Activated T-helper 2 cell treated with anti-CD3 and anti-CD28 coated beads, Interferon-gamma antibody, Interleukin-2, Interleukin-4, amounts not matched to agents 10 μg/mL and 5 μg/mL and 100 μg/mL, durations not matched to agents 14 hours and 24 hours and 36 hours (primary cell): Measurements from ENCODE around the gene BAZ1A. TPM values are rescaled to one million over a fixed set of nuclear protein-coding genes. Genes with fewer than 3 reads are reported as not detected.

Experiments
- DNase-seq: peaks from one replicate; pipeline ENCODE4 v3.0.0; 2021; ENCODE audit warnings: low spot score
- H3K27ac Mint-ChIP-seq: one replicate; pipeline ENCODE4 v1.8.0; 2021; ENCODE audit warnings: mixed read lengths
- H3K27me3 Mint-ChIP-seq: one replicate; pipeline ENCODE4 v1.8.0; 2021; ENCODE audit warnings: low read depth, mixed read lengths
- H3K36me3 Mint-ChIP-seq: one replicate; pipeline ENCODE4 v1.8.0; 2021; ENCODE audit warnings: low read depth, mixed read lengths
- H3K4me1 Mint-ChIP-seq: one replicate; pipeline ENCODE4 v1.8.0; 2021; ENCODE audit warnings: low read depth, mixed read lengths
- H3K4me3 Mint-ChIP-seq: one replicate; pipeline ENCODE4 v1.8.0; 2021; ENCODE audit warnings: low read depth, mild to moderate bottlenecking, moderate library complexity, mixed read lengths
- H3K9me3 Mint-ChIP-seq: one replicate; pipeline ENCODE4 v1.8.0; 2021; ENCODE audit warnings: mixed read lengths
- intact Hi-C: fragments of 100-400 bp; cut with micrococcal nuclease; formaldehyde crosslinking; loops from one replicate; pipeline ENCODE4 v1.15.1; 2023
- total RNA-seq: library from RNA; stranded (reverse); gene quantifications from 2 replicates; pipeline ENCODE4 v1.2.3, GENCODE V29; 2022

Gene BAZ1A
- total RNA-seq, 1 donor from 2014 or later, result 85.7 TPM

- intact Hi-C loops, result loop anchor here (1.0 kb wide), 1 partner anchor 52 kb away; no protein-coding TSS in a partner anchor
- no peaks in the 10 kb centered on the region for H3K36me3 Mint-ChIP-seq
- no peak overlapping the region for H3K27ac Mint-ChIP-seq
- H3K4me3 Mint-ChIP-seq, result no peak overlapping the region
- peaks cover 24% of the 10 kb centered on the region for H3K27me3 Mint-ChIP-seq
- H3K4me1 Mint-ChIP-seq, result peaks cover 8% of the 10 kb centered on the region
- H3K9me3 Mint-ChIP-seq, result no peaks in the 10 kb centered on the region
- DNase-seq, result no peak
Observed at GRCh38 chr14:34723867-34724266, 151.3 kb downstream of the BAZ1A start.

- no peak overlapping the region for H3K27ac Mint-ChIP-seq
- peak; percentile 13 for DNase-seq
- no peaks in the 10 kb centered on the region for H3K9me3 Mint-ChIP-seq
- peaks cover 9% of the 10 kb centered on the region for H3K4me1 Mint-ChIP-seq
- H3K27me3 Mint-ChIP-seq, result peaks cover 27% of the 10 kb centered on the region
- no peak overlapping the region for H3K4me3 Mint-ChIP-seq
- intact Hi-C loops, result loop anchor here (1.0 kb wide), 1 partner anchor 51 kb away; no protein-coding TSS in a partner anchor
- no peaks in the 10 kb centered on the region for H3K36me3 Mint-ChIP-seq
Observed at GRCh38 chr14:34722723-34723545, 152.2 kb downstream of the BAZ1A start.

- Mint-ChIP-seq H3K9me3 (no peaks in the 10 kb centered on the region), H3K27me3 (peaks cover 31% of the 10 kb centered on the region), H3K4me3 (no peak overlapping the region), H3K4me1 (peaks cover 12% of the 10 kb centered on the region), H3K36me3 (no peaks in the 10 kb centered on the region), H3K27ac (no peak overlapping the region)
- intact Hi-C loops, result no loop called here
- no peak for DNase-seq
Observed at GRCh38 chr14:34721129-34721528, 154.0 kb downstream of the BAZ1A start.

- H3K9me3 Mint-ChIP-seq, result no peaks in the 10 kb centered on the region
- intact Hi-C loops, result no loop called here
- H3K36me3 Mint-ChIP-seq, result no peaks in the 10 kb centered on the region
- DNase-seq, result no peak
- peaks cover 22% of the 10 kb centered on the region for H3K4me1 Mint-ChIP-seq
- H3K27me3 Mint-ChIP-seq, result peaks cover 31% of the 10 kb centered on the region
- no peak overlapping the region for H3K4me3 Mint-ChIP-seq
- H3K27ac Mint-ChIP-seq, result no peak overlapping the region
Observed at GRCh38 chr14:34718750-34719304, 156.3 kb downstream of the BAZ1A start.

- peaks cover 23% of the 10 kb centered on the region for H3K36me3 Mint-ChIP-seq
- intact Hi-C loops, result loop anchor here (2.0 kb wide), 1 partner anchor 158 kb away; no protein-coding TSS in a partner anchor
- H3K4me3 Mint-ChIP-seq, result peak overlapping the region; percentile 78
Observed at GRCh38 chr14:34715127-34715863, 159.9 kb downstream of the BAZ1A start.

GRCh38 chr14:34714320-34715126, 160.6 kb downstream of the BAZ1A start, which contains the start of gene CFL2:
Gene CFL2 (minus strand): TSS chr14:34714593. CDS start chr14:34714540, 53 bp downstream.
- intact Hi-C loops, result loop anchor here (1.0 to 5.0 kb wide), 3 partner anchors 158 to 268 kb away; partner anchors contain the start of gene SRP54
- Mint-ChIP-seq H3K9me3 (no peaks in the 10 kb centered on the region), H3K27me3 (peaks cover 16% of the 10 kb centered on the region), H3K4me3 (peak within 1 kb of the TSS; percentile 89), H3K4me1 (peaks cover 28% of the 10 kb centered on the region), H3K36me3 (peaks cover 23% of the 10 kb centered on the region), H3K27ac (peak within 1 kb of the TSS; percentile 90)
- DNase-seq, result peak; percentile 57

More at GRCh38 chr14:34715127-34715863, 159.9 kb downstream of the BAZ1A start:
- H3K27me3 Mint-ChIP-seq, result peaks cover 22% of the 10 kb centered on the region
- peak overlapping the region; percentile 69 for H3K27ac Mint-ChIP-seq
- no peaks in the 10 kb centered on the region for H3K9me3 Mint-ChIP-seq
- no peak for DNase-seq
- H3K4me1 Mint-ChIP-seq, result peaks cover 28% of the 10 kb centered on the region

GRCh38 chr14:34713681-34714319, 161.4 kb downstream of the BAZ1A start:
- H3K27me3 Mint-ChIP-seq, result peaks cover 13% of the 10 kb centered on the region
- H3K4me1 Mint-ChIP-seq, result peaks cover 28% of the 10 kb centered on the region
- H3K9me3 Mint-ChIP-seq, result no peaks in the 10 kb centered on the region
- DNase-seq, result no peak
- H3K36me3 Mint-ChIP-seq, result peaks cover 23% of the 10 kb centered on the region
- intact Hi-C loops, result loop anchor here (1.0 to 5.0 kb wide), 3 partner anchors 159 to 269 kb away; partner anchors contain the start of gene SRP54
- peak overlapping the region; percentile 89 for H3K4me3 Mint-ChIP-seq
- peak overlapping the region; percentile 90 for H3K27ac Mint-ChIP-seq

- Mint-ChIP-seq H3K9me3 (no peaks in the 10 kb centered on the region), H3K27me3 (peaks cover 11% of the 10 kb centered on the region), H3K4me3 (peak overlapping the region; percentile 89), H3K36me3 (peaks cover 23% of the 10 kb centered on the region), H3K27ac (peak overlapping the region; percentile 90), H3K4me1 (peaks cover 28% of the 10 kb centered on the region)
- DNase-seq, result no peak
- intact Hi-C loops, result loop anchor here (5.0 kb wide), 1 partner anchor 269 kb away; the partner anchor contains the start of gene SRP54
Observed at GRCh38 chr14:34713122-34713680, 162.0 kb downstream of the BAZ1A start.

GRCh38 chr14:34711796-34712712, 163.1 kb downstream of the BAZ1A start:
- Mint-ChIP-seq H3K4me3 (no peak overlapping the region), H3K36me3 (peaks cover 23% of the 10 kb centered on the region), H3K4me1 (peaks cover 25% of the 10 kb centered on the region), H3K9me3 (no peaks in the 10 kb centered on the region), H3K27ac (no peak overlapping the region), H3K27me3 (peaks cover under 1% of the 10 kb centered on the region)
- intact Hi-C loops, result loop anchor here (5.0 kb wide), 1 partner anchor 270 kb away; the partner anchor contains the start of gene SRP54
- no peak for DNase-seq

GRCh38 chr14:34711169-34711568, 164.0 kb downstream of the BAZ1A start:
- Mint-ChIP-seq H3K4me1 (peaks cover 25% of the 10 kb centered on the region), H3K36me3 (peaks cover 23% of the 10 kb centered on the region), H3K27ac (no peak overlapping the region), H3K27me3 (no peaks in the 10 kb centered on the region), H3K4me3 (no peak overlapping the region), H3K9me3 (no peaks in the 10 kb centered on the region)
- DNase-seq, result no peak
- intact Hi-C loops, result loop anchor here (5.0 kb wide), 1 partner anchor 271 kb away; the partner anchor contains the start of gene SRP54
